BJ (cell line): ENCODE data around the gene COTL1. TPM values are rescaled to one million over a fixed set of nuclear protein-coding genes. Genes with fewer than 3 reads are reported as not detected.
"Not testable (repeated sequence)": the region's sequence is repeated elsewhere in the genome, so short reads cannot be mapped to it uniquely, and the experiment has no call there.

ENCODE experiments used
- CTCF ChIA-PET: fragments of 350-600 bp; formaldehyde crosslinking; extraction: SDS; loops from one replicate; lab custom pipeline; 2021; ENCODE audit warnings: antibody characterized with exemption, inconsistent platforms; lab: Yijun Ruan, JAX
- POLR2A ChIA-PET: fragments of 300-600 bp; sonication (Branson Sonifier 250); formaldehyde crosslinking; extraction: SDS; loops from one replicate; lab custom pipeline; 2021; ENCODE audit warnings: antibody characterized with exemption; lab: Charles Lee
- DNase-seq: peaks from one replicate; pipeline ENCODE4 v3.0.0-alpha.2; 2011; ENCODE audit warnings: low read depth
- H3K27me3 ChIP-seq: 2 replicates; pipeline ENCODE4 v1.6.0; 2011; ENCODE audit warnings: low read length; ENCODE audit not compliant: control insufficient read depth, insufficient read depth
- H3K36me3 ChIP-seq: 2 replicates; pipeline ENCODE4 v1.5.1; 2011; ENCODE audit warnings: low read length; ENCODE audit not compliant: control insufficient read depth, insufficient read depth
- H3K4me3 ChIP-seq: 2 replicates; pipeline ENCODE4 v1.5.1; 2011; ENCODE audit warnings: low read depth, mild to moderate bottlenecking, control low read depth, low read length
- CTCF ChIP-seq: IDR thresholded peaks from 2 replicates; pipeline ENCODE4 v1.5.1; 2011; ENCODE audit warnings: low read depth, mild to moderate bottlenecking, control low read depth, inconsistent platforms, low read length, moderate library complexity; ENCODE audit not compliant: insufficient read depth
- polyA plus RNA-seq: library from polyadenylated mRNA; depleted of rRNA; stranded (reverse); fragments of >200 nt; gene quantifications from 2 replicates; pipeline ENCODE4 v1.2.3, GENCODE V29; 2011

COTL1 gene
- polyA plus RNA-seq, 1 experiment: 166 TPM

GRCh38 chr16:84630446-84631152 lies 12.7 kb upstream of the COTL1 start:
- Histone ChIP-seq H3K36me3 (no peaks in the 10 kb centered on the region), H3K4me3 (no peak overlapping the region), H3K27me3 (no peaks in the 10 kb centered on the region)
- TF ChIP-seq CTCF: no peak
- ChIA-PET CTCF (interaction anchor here (1.8 to 2.8 kb wide), 2 partner anchors 8 to 95 kb away, joined by 5 to 15 read pairs; no protein-coding TSS in a partner anchor), POLR2A (no interaction called here)
- no peak for DNase-seq

GRCh38 chr16:84630009-84630408 lies 12.1 kb upstream of the COTL1 start:
- no peak for TF ChIP-seq CTCF
- no peaks in the 10 kb centered on the region for H3K27me3 ChIP-seq
- no peak overlapping the region for H3K4me3 ChIP-seq
- DNase-seq: no peak
- H3K36me3 ChIP-seq: no peaks in the 10 kb centered on the region
- ChIA-PET POLR2A (no interaction called here), CTCF (interaction anchor here (1.4 to 2.8 kb wide), 2 partner anchors 96 to 119 kb away, joined by 4 to 15 read pairs; no protein-coding TSS in a partner anchor)

GRCh38 chr16:84629580-84629979 lies 11.7 kb upstream of the COTL1 start:
- DNase-seq: no peak
- POLR2A ChIA-PET: interaction anchor here (0.6 kb wide), 1 partner anchor 414 kb away, joined by 3 read pairs; no protein-coding TSS in a partner anchor

GRCh38 chr16:84628226-84628731 lies 10.4 kb upstream of the COTL1 start:
- Histone ChIP-seq H3K36me3 (no peaks in the 10 kb centered on the region), H3K4me3 (no peak overlapping the region), H3K27me3 (no peaks in the 10 kb centered on the region)
- ChIA-PET POLR2A (no interaction called here), CTCF (interaction anchor here (0.9 to 2.8 kb wide), 4 partner anchors 14 to 111 kb away, joined by 3 to 15 read pairs (median 7); no protein-coding TSS in a partner anchor)
- DNase-seq: no peak
- TF ChIP-seq CTCF: no peak

More at GRCh38 chr16:84629580-84629979, 11.7 kb upstream of the COTL1 start:
- TF ChIP-seq CTCF: no peak
- CTCF ChIA-PET: interaction anchor here (1.4 to 2.8 kb wide), 2 partner anchors 96 to 119 kb away, joined by 4 to 15 read pairs; no protein-coding TSS in a partner anchor
- no peaks in the 10 kb centered on the region for H3K27me3 ChIP-seq
- H3K36me3 ChIP-seq: no peaks in the 10 kb centered on the region
- H3K4me3 ChIP-seq: no peak overlapping the region

GRCh38 chr16:84625556-84625955 lies 7.7 kb upstream of the COTL1 start:
- DNase-seq: no peak
- TF ChIP-seq CTCF: no peak
- no peak overlapping the region for H3K4me3 ChIP-seq
- POLR2A ChIA-PET: no interaction called here
- H3K27me3 ChIP-seq: no peaks in the 10 kb centered on the region
- CTCF ChIA-PET: interaction anchor here (0.7 to 1.6 kb wide), 2 partner anchors 18 to 120 kb away, joined by 3 to 6 read pairs; no protein-coding TSS in a partner anchor
- no peaks in the 10 kb centered on the region for H3K36me3 ChIP-seq

GRCh38 chr16:84620913-84621312 lies 3.0 kb upstream of the COTL1 start:
- CTCF ChIA-PET: interaction anchor here (0.7 to 7.3 kb wide), 8 partner anchors 18 to 118 kb away, joined by 3 to 169 read pairs (median 11); partner anchors contain the start of gene MEAK7
- H3K27me3 ChIP-seq, H3K36me3 ChIP-seq, DNase-seq, POLR2A ChIA-PET, H3K4me3 ChIP-seq: not testable (repeated sequence)
